Measurements from ENCODE around the gene REEP1. TPM values are rescaled to one million over a fixed set of nuclear protein-coding genes. Genes with fewer than 3 reads are reported as not detected.

Gene REEP1
- total and polyA plus RNA-seq, 2 of the 13 experiments (the other 11 are each of a cell fraction or from before 2014, with no cell fraction given): 0.27 TPM; not detected in 1

DNA sequence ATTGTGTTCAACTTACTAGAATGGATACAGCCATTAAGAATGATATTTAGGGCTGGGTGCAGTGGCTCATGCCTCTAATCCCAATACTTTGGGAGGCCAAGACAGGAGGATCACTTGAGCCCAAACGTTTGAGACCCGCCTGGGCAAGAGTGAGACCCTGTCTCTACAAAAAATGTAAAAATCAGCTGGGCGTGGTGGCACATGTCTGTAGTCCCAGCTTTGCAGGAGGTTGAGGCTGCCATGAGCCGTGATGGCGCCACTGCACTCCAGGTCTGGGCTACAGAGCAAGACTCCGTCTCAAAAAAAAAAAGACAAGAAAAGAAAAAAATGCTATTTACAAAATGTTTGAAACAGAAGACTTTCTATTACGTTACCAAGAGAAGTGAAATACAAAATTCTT lies 30.0 kb downstream of the REEP1 start (continued):
- TF ChIP-seq ZNF777 (CRISPR knock-in tag; IDR thresholded peaks at IDR 0.05) (no peak), CCAR2 (optimal IDR thresholded peaks at IDR 0.05; ENCODE audit: low read depth, low read length) (no peak)

DNA sequence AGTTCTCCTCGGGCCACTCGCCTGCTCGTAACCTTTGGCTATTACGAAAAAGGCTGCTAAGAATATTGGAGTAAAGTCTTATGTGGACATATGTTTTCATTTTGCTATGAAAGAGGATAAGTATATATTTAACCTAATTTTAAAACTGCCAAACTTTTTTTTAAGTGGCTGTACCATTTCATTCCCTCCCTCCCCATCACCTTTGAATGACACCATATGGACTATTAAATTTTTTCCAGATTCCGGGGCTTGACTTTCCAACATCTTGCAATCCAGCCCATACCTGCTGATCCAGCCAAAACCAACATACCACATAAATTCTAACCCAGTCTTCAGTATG lies 31.5 kb downstream of the REEP1 start:
- Histone ChIP-seq H3K4me3 (replicated peaks in 1 of 3; ENCODE audit: insufficient read depth in 1 of 3, low read depth in 2 of 3, low read length in 3 of 3) (no peak overlapping the region), H3K79me2 (ENCODE audit: insufficient read depth, low read length) (no peaks in the 10 kb centered on the region), H2AFZ (ENCODE audit: low read length) (no peak overlapping the region), H3K4me1 (ENCODE audit: insufficient read depth, low read length) (no peaks in the 10 kb centered on the region), H3K27me3 (ENCODE audit: control insufficient read depth in 1 of 2, insufficient read depth in 2 of 2, low read length in 2 of 2) (peaks cover 3 to 55% of the 10 kb centered on the region in 2 experiments; a peak in 4 of 5 replicates), H3K9me3 (ENCODE audit: low read length) (no peaks in the 10 kb centered on the region), H4K20me1 (ENCODE audit: insufficient read depth, low read length) (no peaks in the 10 kb centered on the region), H3K4me2 (ENCODE audit: low read depth, low read length) (no peak overlapping the region), H3K36me3 (replicated peaks in 1 of 2; ENCODE audit: control insufficient read depth in 1 of 2, insufficient read depth in 2 of 2, low read length in 2 of 2) (no peaks in the 10 kb centered on the region), H3K27ac (ENCODE audit: extremely low read length, insufficient read depth, low read length) (no peak overlapping the region), H3K9ac (ENCODE audit: insufficient read depth, low read depth, low read length) (no peak overlapping the region)
- ChIA-PET CTCF (ENCODE audit: low intra/inter-chr PET ratio, low total read pairs) (no interaction called here), POLR2A (no interaction called here)
- no peak for DNase-seq (ENCODE audit: low spot score)
- intact Hi-C loops (cut with micrococcal nuclease; ENCODE audit: unreplicated experiment) (no loop called here), in situ Hi-C loops (cut with HindIII; ENCODE audit: extremely low pct_ligation_motif_present, low pct_unique_long_range_greater_than_20kb) (no loop called here)
- WGBS (ENCODE audit: low lambda C conversion rate): 26% methylated on average over 5 of the region's 5 CpGs
- FAIRE-seq: no peak
- TF ChIP-seq ZNF777 (CRISPR knock-in tag; IDR thresholded peaks at IDR 0.05) (no peak), HES4 (CRISPR knock-in tag; IDR thresholded peaks at IDR 0.05; ENCODE audit: borderline replicate concordance) (no peak), ELF1 (CRISPR knock-in tag; IDR thresholded peaks at IDR 0.05) (no peak), CBFB (CRISPR knock-in tag; IDR thresholded peaks at IDR 0.05) (no peak), NONO (IDR thresholded peaks at IDR 0.05) (no peak), NONO (CRISPR knock-in tag; conservative IDR thresholded peaks at IDR 0.05) (no peak), ZNF720 (CRISPR knock-in tag; IDR thresholded peaks at IDR 0.05) (no peak), NR2F2 (IDR thresholded peaks at IDR 0.05; ENCODE audit: borderline replicate concordance, low read depth) (no peak), ZNF468 (CRISPR knock-in tag; IDR thresholded peaks at IDR 0.05) (no peak)
- TF ChIP-seq, protein P1, sequence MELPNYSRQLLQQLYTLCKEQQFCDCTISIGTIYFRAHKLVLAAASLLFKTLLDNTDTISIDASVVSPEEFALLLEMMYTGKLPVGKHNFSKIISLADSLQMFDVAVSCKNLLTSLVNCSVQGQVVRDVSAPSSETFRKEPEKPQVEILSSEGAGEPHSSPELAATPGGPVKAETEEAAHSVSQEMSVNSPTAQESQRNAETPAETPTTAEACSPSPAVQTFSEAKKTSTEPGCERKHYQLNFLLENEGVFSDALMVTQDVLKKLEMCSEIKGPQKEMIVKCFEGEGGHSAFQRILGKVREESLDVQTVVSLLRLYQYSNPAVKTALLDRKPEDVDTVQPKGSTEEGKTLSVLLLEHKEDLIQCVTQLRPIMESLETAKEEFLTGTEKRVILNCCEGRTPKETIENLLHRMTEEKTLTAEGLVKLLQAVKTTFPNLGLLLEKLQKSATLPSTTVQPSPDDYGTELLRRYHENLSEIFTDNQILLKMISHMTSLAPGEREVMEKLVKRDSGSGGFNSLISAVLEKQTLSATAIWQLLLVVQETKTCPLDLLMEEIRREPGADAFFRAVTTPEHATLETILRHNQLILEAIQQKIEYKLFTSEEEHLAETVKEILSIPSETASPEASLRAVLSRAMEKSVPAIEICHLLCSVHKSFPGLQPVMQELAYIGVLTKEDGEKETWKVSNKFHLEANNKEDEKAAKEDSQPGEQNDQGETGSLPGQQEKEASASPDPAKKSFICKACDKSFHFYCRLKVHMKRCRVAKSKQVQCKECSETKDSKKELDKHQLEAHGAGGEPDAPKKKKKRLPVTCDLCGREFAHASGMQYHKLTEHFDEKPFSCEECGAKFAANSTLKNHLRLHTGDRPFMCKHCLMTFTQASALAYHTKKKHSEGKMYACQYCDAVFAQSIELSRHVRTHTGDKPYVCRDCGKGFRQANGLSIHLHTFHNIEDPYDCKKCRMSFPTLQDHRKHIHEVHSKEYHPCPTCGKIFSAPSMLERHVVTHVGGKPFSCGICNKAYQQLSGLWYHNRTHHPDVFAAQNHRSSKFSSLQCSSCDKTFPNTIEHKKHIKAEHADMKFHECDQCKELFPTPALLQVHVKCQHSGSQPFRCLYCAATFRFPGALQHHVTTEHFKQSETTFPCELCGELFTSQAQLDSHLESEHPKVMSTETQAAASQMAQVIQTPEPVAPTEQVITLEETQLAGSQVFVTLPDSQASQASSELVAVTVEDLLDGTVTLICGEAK (IDR thresholded peaks at IDR 0.05): no peak
- TF ChIP-seq, protein P1 (CRISPR knock-in tag; IDR thresholded peaks at IDR 0.05): no peak
- TF ChIP-seq, protein P2, sequence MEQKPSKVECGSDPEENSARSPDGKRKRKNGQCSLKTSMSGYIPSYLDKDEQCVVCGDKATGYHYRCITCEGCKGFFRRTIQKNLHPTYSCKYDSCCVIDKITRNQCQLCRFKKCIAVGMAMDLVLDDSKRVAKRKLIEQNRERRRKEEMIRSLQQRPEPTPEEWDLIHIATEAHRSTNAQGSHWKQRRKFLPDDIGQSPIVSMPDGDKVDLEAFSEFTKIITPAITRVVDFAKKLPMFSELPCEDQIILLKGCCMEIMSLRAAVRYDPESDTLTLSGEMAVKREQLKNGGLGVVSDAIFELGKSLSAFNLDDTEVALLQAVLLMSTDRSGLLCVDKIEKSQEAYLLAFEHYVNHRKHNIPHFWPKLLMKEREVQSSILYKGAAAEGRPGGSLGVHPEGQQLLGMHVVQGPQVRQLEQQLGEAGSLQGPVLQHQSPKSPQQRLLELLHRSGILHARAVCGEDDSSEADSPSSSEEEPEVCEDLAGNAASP (CRISPR knock-in tag; IDR thresholded peaks at IDR 0.05; ENCODE audit: borderline replicate concordance): no peak
- no TSS peak for BruUV-seq (replicated peaks)
- ATAC-seq: no peak
